ENCODE measurements around the gene HEATR5B.

The HEATR5B gene

GRCh38 chr2:36966370-36967235 is 117.6 kb downstream of the HEATR5B start, which contains the start of gene STRN:
Gene STRN (minus strand): TSS chr2:36966536. CDS start chr2:36966463, 73 bp downstream.
- peak; percentile 87 for DNase-seq (ENCODE audit: extremely low read depth, low read depth)
- no peak for TF ChIP-seq CTCF (IDR thresholded peaks at IDR 0.05; ENCODE audit: low read depth, low read length)

GRCh38 chr2:36965751-36966369 is 118.3 kb downstream of the HEATR5B start:
- TF ChIP-seq CTCF (IDR thresholded peaks at IDR 0.05; ENCODE audit: low read depth, low read length): no peak
- no peak for DNase-seq (ENCODE audit: extremely low read depth, low read depth)

GRCh38 chr2:36965206-36965605 is 119.0 kb downstream of the HEATR5B start:
- no peak for DNase-seq (ENCODE audit: extremely low read depth, low read depth)
- no peak for TF ChIP-seq CTCF (IDR thresholded peaks at IDR 0.05; ENCODE audit: low read depth, low read length)

- no peak for TF ChIP-seq CTCF (IDR thresholded peaks at IDR 0.05; ENCODE audit: low read depth, low read length)
- no peak for DNase-seq (ENCODE audit: extremely low read depth, low read depth)
Observed at GRCh38 chr2:36964496-36965058, 119.6 kb downstream of the HEATR5B start.

GRCh38 chr2:36963734-36964133 is 120.4 kb downstream of the HEATR5B start:
- no peak for DNase-seq (ENCODE audit: extremely low read depth, low read depth)
- no peak for TF ChIP-seq CTCF (IDR thresholded peaks at IDR 0.05; ENCODE audit: low read depth, low read length)

- no peak for TF ChIP-seq CTCF (IDR thresholded peaks at IDR 0.05; ENCODE audit: low read depth, low read length)
- DNase-seq (ENCODE audit: extremely low read depth, low read depth): no peak
Observed at GRCh38 chr2:36963106-36963505, 121.1 kb downstream of the HEATR5B start.

GRCh38 chr2:36960773-36961172 is 123.4 kb downstream of the HEATR5B start:
- no peak for TF ChIP-seq CTCF (IDR thresholded peaks at IDR 0.05; ENCODE audit: low read depth, low read length)
- no peak for DNase-seq (ENCODE audit: extremely low read depth, low read depth)
